Hepatocyte (in vitro differentiated cells): ENCODE results near the gene F8.

Experiments used
- EZH2phosphoT487 ChIP-seq: fragments of 200-600 bp; sonication (generic); IDR thresholded peaks from one replicate; pipeline ENCODE4 v1.6.1; 2018; ENCODE audit warnings: antibody characterized with exemption, mild to moderate bottlenecking, low read depth, moderate library complexity; ENCODE audit not compliant: unreplicated experiment, severe bottlenecking
- TF ChIP-seq, protein P1 (sequence below): fragments of 200-600 bp; sonication (generic); IDR thresholded peaks from 2 replicates; pipeline ENCODE4 v1.5.1; 2016; ENCODE audit warnings: antibody characterized with exemption, mild to moderate bottlenecking; ENCODE audit not compliant: poor library complexity

DNA sequence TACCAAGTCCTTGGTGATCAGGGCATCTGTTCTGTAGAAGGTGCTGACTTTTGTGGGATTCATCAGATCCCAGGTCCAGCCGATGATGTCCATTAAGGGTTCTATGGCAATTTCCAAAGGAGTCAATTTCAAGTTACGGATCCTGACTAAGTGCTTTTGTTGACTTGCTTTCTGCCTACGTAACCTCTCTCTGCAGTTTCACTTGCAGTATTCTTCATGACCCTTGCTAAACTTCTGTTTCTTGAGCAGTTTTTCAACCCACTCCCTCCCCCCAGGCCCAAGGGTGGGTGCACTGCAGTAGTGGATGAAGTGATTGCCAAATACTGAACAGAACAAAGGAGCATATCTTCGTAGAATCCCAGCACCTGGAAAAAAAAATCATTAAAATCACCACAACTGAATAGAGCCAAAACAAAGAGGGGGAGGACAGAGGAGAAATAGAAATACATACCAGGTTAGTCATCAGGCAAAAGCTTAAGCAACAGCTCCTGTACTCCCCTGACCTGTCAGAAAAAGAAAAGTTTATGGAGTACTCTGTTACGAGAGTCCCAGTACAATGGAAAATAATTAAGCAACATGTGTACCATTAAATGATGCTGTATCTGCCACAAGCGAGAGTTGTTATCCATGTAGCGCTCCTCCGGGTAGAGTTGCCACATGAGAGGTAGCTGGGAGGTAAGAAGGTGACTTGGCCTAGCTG is 42.7 kb upstream of the F8 start:
- TF ChIP-seq, protein P1, sequence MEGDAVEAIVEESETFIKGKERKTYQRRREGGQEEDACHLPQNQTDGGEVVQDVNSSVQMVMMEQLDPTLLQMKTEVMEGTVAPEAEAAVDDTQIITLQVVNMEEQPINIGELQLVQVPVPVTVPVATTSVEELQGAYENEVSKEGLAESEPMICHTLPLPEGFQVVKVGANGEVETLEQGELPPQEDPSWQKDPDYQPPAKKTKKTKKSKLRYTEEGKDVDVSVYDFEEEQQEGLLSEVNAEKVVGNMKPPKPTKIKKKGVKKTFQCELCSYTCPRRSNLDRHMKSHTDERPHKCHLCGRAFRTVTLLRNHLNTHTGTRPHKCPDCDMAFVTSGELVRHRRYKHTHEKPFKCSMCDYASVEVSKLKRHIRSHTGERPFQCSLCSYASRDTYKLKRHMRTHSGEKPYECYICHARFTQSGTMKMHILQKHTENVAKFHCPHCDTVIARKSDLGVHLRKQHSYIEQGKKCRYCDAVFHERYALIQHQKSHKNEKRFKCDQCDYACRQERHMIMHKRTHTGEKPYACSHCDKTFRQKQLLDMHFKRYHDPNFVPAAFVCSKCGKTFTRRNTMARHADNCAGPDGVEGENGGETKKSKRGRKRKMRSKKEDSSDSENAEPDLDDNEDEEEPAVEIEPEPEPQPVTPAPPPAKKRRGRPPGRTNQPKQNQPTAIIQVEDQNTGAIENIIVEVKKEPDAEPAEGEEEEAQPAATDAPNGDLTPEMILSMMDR: no peak
- TF ChIP-seq EZH2phosphoT487: no peak
